Colon (tissue), 2 donors: ENCODE measurements around the gene MCAM.

ENCODE experiments used
- FAIRE-seq: peaks from 2 replicates; lab custom pipeline; 2012; peaks lifted over from hg19 to GRCh38; lab: Jason Lieb, UNC
- donor health status: control.
- donor health status: control.

Gene MCAM

GRCh38 chr11:119345685-119346084, 28.8 kb upstream of the MCAM start:
- no peak for FAIRE-seq

- no peak for FAIRE-seq
Measured at GRCh38 chr11:119344291-119345010, 27.5 kb upstream of the MCAM start.

- no peak for FAIRE-seq
Measured at GRCh38 chr11:119343726-119344125, 26.8 kb upstream of the MCAM start.

GRCh38 chr11:119342362-119343130, 25.6 kb upstream of the MCAM start:
- FAIRE-seq = no peak

- no peak for FAIRE-seq
Measured at GRCh38 chr11:119342023-119342300, 25.0 kb upstream of the MCAM start.

GRCh38 chr11:119341222-119342022, 24.5 kb upstream of the MCAM start:
- FAIRE-seq = no peak

GRCh38 chr11:119340335-119341221, 23.6 kb upstream of the MCAM start, which contains the start of gene C1QTNF5:
C1QTNF5 (minus strand) TSS chr11:119340883; CDS start chr11:119340397, 486 bp downstream.
- FAIRE-seq = no peak

- no peak for FAIRE-seq
Measured at GRCh38 chr11:119339589-119340334, 22.8 kb upstream of the MCAM start.

GRCh38 chr11:119338965-119339588, 22.1 kb upstream of the MCAM start:
- no peak for FAIRE-seq

GRCh38 chr11:119338318-119338890, 21.5 kb upstream of the MCAM start:
- FAIRE-seq = no peak

- FAIRE-seq = no peak
Measured at GRCh38 chr11:119337581-119338317, 20.8 kb upstream of the MCAM start.

- FAIRE-seq = no peak
Measured at GRCh38 chr11:119336744-119337469, 20.0 kb upstream of the MCAM start.

- no peak for FAIRE-seq
Measured at GRCh38 chr11:119335655-119336543, 19.0 kb upstream of the MCAM start.

GRCh38 chr11:119335091-119335654, 18.2 kb upstream of the MCAM start:
- FAIRE-seq = no peak

- peak; percentile 96 for FAIRE-seq
Measured at GRCh38 chr11:119334174-119334930, 17.4 kb upstream of the MCAM start, which contains the start of gene RNF26. RNF26 (plus strand) TSS chr11:119334527; CDS start chr11:119335123, 596 bp downstream.

- no peak for FAIRE-seq
Measured at GRCh38 chr11:119332111-119332765, 15.3 kb upstream of the MCAM start.
